Endothelial cell of umbilical vein (primary cell): ENCODE data around the gene LONRF2. TPM values are rescaled to one million over a fixed set of nuclear protein-coding genes. Genes with fewer than 3 reads are reported as not detected.

ENCODE experiments used
- BruUV-seq: library from RNA; stranded (reverse); fragments of 400-500 nt; replicated peaks from 2 replicates; lab custom pipeline; 2021; lab: Mats Ljungman, UMichigan
- CTCF ChIA-PET: fragments of 300-600, 350-600 bp; sonication (Branson Sonifier 250); formaldehyde crosslinking; loops from one replicate; lab custom pipeline; 2021; ENCODE audit warnings: antibody characterized with exemption, inconsistent platforms; lab: Charles Lee
- POLR2A ChIA-PET: fragments of 300-600, 350-600 bp; sonication (Branson Sonifier 250); formaldehyde crosslinking; loops from one replicate; lab custom pipeline; 2021; ENCODE audit warnings: antibody characterized with exemption, inconsistent platforms; lab: Charles Lee
- DNase-seq: peaks from one replicate; pipeline ENCODE4 v3.0.0-alpha.2; 2011; ENCODE audit warnings: low read depth, low spot score
- FAIRE-seq: peaks from 2 replicates; lab custom pipeline; 2011; peaks lifted over from hg19 to GRCh38; lab: Jason Lieb, UNC
- H2AFZ ChIP-seq: 2 replicates; pipeline ENCODE4 v1.6.0; 2012; ENCODE audit warnings: low read depth, low read length, control low read depth, inconsistent platforms
- H3K27ac ChIP-seq: 2 replicates; pipeline ENCODE4 v1.5.1; 2011; ENCODE audit warnings: low read depth, mild to moderate bottlenecking, control low read depth, low read length, moderate library complexity; ENCODE audit not compliant: insufficient read depth
- H3K27me3 ChIP-seq, 2 experiments: 2 replicates each; pipeline versions ENCODE4 v1.6.0 to v1.6.1; 2011; ENCODE audit warnings: low read length in 2 of 2, mixed read lengths in 1 of 2; ENCODE audit not compliant: control insufficient read depth in 2 of 2, insufficient read depth in 2 of 2
- H3K36me3 ChIP-seq, 2 experiments: 2 replicates in 1 of 2; 3 replicates in 1 of 2; pipeline ENCODE4 v1.5.1; 2011; ENCODE audit warnings: low read length in 2 of 2, mild to moderate bottlenecking in 1 of 2, moderate library complexity in 1 of 2; ENCODE audit not compliant: control insufficient read depth in 2 of 2, insufficient read depth in 2 of 2; ENCODE audit errors: extremely low read depth in 1 of 2
- H3K4me1 ChIP-seq: 3 replicates; pipeline ENCODE4 v1.5.1; 2011; ENCODE audit warnings: mild to moderate bottlenecking, low read length; ENCODE audit not compliant: control insufficient read depth, insufficient read depth; ENCODE audit errors: extremely low read depth
- H3K4me2 ChIP-seq: 2 replicates; pipeline ENCODE4 v1.6.1; 2011; ENCODE audit warnings: low read length, control low read depth, mixed read lengths; ENCODE audit not compliant: insufficient read depth
- H3K4me3 ChIP-seq, 3 experiments: fragments of 200-600 bp in 1 of 3; sonication (generic), shearing (Covaris generic) in 1 of 3; replicated peaks in 1 of 3; 2 replicates each; pipeline ENCODE4 v1.5.1; 2011 to 2016; ENCODE audit warnings: control low read depth in 3 of 3, low read length in 3 of 3, mild to moderate bottlenecking in 2 of 3, inconsistent platforms in 1 of 3, low read depth in 1 of 3, moderate library complexity in 1 of 3; ENCODE audit not compliant: insufficient read depth in 1 of 3
- H3K79me2 ChIP-seq: 2 replicates; pipeline ENCODE4 v1.6.0; 2012; ENCODE audit warnings: low read length, inconsistent platforms; ENCODE audit not compliant: control insufficient read depth, insufficient read depth
- H3K9ac ChIP-seq: replicated peaks from 2 replicates; pipeline ENCODE3; 2011; ENCODE audit warnings: low read length, control low read depth; ENCODE audit not compliant: insufficient read depth; ENCODE audit errors: extremely low read depth
- H3K9me1 ChIP-seq: replicated peaks from 3 replicates; pipeline ENCODE4 v1.6.0; 2011; ENCODE audit warnings: mild to moderate bottlenecking, low read length; ENCODE audit not compliant: control insufficient read depth, insufficient read depth; ENCODE audit errors: extremely low read depth
- H3K9me3 ChIP-seq: replicated peaks from 2 replicates; pipeline ENCODE4 v1.5.1; 2012; ENCODE audit warnings: low read length, inconsistent platforms; ENCODE audit not compliant: control insufficient read depth, insufficient read depth
- H4K20me1 ChIP-seq: replicated peaks from 2 replicates; pipeline ENCODE3; 2011; ENCODE audit warnings: mild to moderate bottlenecking, low read length; ENCODE audit not compliant: control insufficient read depth, insufficient read depth; ENCODE audit errors: extremely low read depth
- EZH2 ChIP-seq: IDR thresholded peaks from 2 replicates; pipeline ENCODE4 v1.6.1; 2012; ENCODE audit warnings: borderline replicate concordance, low read depth, mild to moderate bottlenecking, moderate library complexity, low read length, inconsistent platforms; ENCODE audit not compliant: severe bottlenecking
- FOS ChIP-seq: IDR thresholded peaks from 2 replicates; pipeline ENCODE4 v1.6.1; 2011; ENCODE audit warnings: mild to moderate bottlenecking, low read length, moderate library complexity, borderline replicate concordance; ENCODE audit not compliant: insufficient read depth
- GATA2 ChIP-seq: IDR thresholded peaks from 2 replicates; pipeline ENCODE4 v1.7.0; 2011; ENCODE audit warnings: low read depth, mild to moderate bottlenecking, moderate library complexity, mixed read lengths, low read length; ENCODE audit not compliant: insufficient read length, insufficient read depth
- JUN ChIP-seq: IDR thresholded peaks from 2 replicates; pipeline ENCODE4 v1.6.1; 2011; ENCODE audit warnings: borderline replicate concordance, low read depth; ENCODE audit not compliant: insufficient read length, insufficient read depth
- MAX ChIP-seq: IDR thresholded peaks from 2 replicates; pipeline ENCODE4 v1.6.1; 2011; ENCODE audit not compliant: insufficient read depth, insufficient read length
- MYC ChIP-seq: IDR thresholded peaks from one replicate; pipeline ENCODE4 v1.6.1; 2011; ENCODE audit warnings: mild to moderate bottlenecking, low read depth, low read length
- POLR2A ChIP-seq: IDR thresholded peaks from 2 replicates; pipeline ENCODE4 v1.6.1; 2012; ENCODE audit warnings: low read depth, mild to moderate bottlenecking, control low read depth, low read length
- POLR2AphosphoS5 ChIP-seq: IDR thresholded peaks from 2 replicates; pipeline ENCODE4 v1.6.1; 2012; ENCODE audit warnings: low read depth, mild to moderate bottlenecking, control low read depth, low read length, moderate library complexity; ENCODE audit not compliant: insufficient read depth
- dilution Hi-C: fragments of 300-500 bp; cut with MboI; formaldehyde crosslinking; loops from one replicate; pipeline ENCODE4 v1.15.0; 2019; ENCODE audit warnings: low sequenced_read_pairs; ENCODE audit not compliant: extremely low pct_ligation_motif_present
- intact Hi-C: fragments of 100-400 bp; cut with micrococcal nuclease; formaldehyde crosslinking; loops from one replicate; pipeline ENCODE4 v1.10.0; 2022
- polyA plus RNA-seq, 4 experiments: library from polyadenylated mRNA; depleted of rRNA in 3 of 4; stranded (reverse) in 3 of 4; unstranded in 1 of 4; fragments of >200 nt; gene quantifications; 2 replicates each; pipeline versions ENCODE4 v1.2.1 to v1.2.3, GENCODE V29; 2011 to 2012; ENCODE audit warnings: missing spikeins in 1 of 4
- total RNA-seq: library from RNA; stranded (reverse); gene quantifications from 2 replicates; pipeline ENCODE4 v1.2.3, GENCODE V29; 2021
- TF ChIP-seq, protein P1 (sequence below), 2 donors: IDR thresholded peaks; 1 replicate in 1 of 2; 2 replicates in 1 of 2; pipeline ENCODE4 v1.5.1; 2011; ENCODE audit warnings: low read length in 2 of 2, mild to moderate bottlenecking in 2 of 2, moderate library complexity in 2 of 2, control low read depth in 1 of 2, inconsistent platforms in 1 of 2, low read depth in 1 of 2; ENCODE audit not compliant: insufficient read depth in 1 of 2; ENCODE audit errors: extremely low read depth in 1 of 2

Gene LONRF2
- total and polyA plus RNA-seq, 2 donors (not counting 3 experiments of a cell fraction or from before 2014, with no cell fraction given) = 0.03 TPM; not detected in 1

- H4K20me1 ChIP-seq = no peaks in the 10 kb centered on the region
- dilution Hi-C loops (no loop called here), intact Hi-C loops (no loop called here)
- peaks cover 3 to 16% of the 10 kb centered on the region in 2 experiments for H3K27me3 ChIP-seq
- no peaks in the 10 kb centered on the region for H3K9me3 ChIP-seq
- no peak overlapping the region for H3K4me2 ChIP-seq
- BruUV-seq = no TSS peak
- peaks cover 12% of the 10 kb centered on the region for H3K4me1 ChIP-seq
- ChIA-PET CTCF (interaction anchor here (1.3 kb wide), 2 partner anchors 19 to 99 kb away, joined by 4 to 8 read pairs; no protein-coding TSS in a partner anchor), POLR2A (no interaction called here)
- FAIRE-seq (no peak), DNase-seq (peak; percentile 62)
- H3K9me1 ChIP-seq = no peaks in the 10 kb centered on the region
- H3K79me2 ChIP-seq = no peaks in the 10 kb centered on the region
- no peak overlapping the region for H3K9ac ChIP-seq
- H3K4me3 ChIP-seq = no peak overlapping the region
- H3K27ac ChIP-seq = no peak overlapping the region
- TF ChIP-seq EZH2 (no peak), JUN (no peak), POLR2AphosphoS5 (no peak), MYC (no peak), MAX (no peak), FOS (no peak), GATA2 (no peak), POLR2A (no peak)
- TF ChIP-seq, protein P1, sequence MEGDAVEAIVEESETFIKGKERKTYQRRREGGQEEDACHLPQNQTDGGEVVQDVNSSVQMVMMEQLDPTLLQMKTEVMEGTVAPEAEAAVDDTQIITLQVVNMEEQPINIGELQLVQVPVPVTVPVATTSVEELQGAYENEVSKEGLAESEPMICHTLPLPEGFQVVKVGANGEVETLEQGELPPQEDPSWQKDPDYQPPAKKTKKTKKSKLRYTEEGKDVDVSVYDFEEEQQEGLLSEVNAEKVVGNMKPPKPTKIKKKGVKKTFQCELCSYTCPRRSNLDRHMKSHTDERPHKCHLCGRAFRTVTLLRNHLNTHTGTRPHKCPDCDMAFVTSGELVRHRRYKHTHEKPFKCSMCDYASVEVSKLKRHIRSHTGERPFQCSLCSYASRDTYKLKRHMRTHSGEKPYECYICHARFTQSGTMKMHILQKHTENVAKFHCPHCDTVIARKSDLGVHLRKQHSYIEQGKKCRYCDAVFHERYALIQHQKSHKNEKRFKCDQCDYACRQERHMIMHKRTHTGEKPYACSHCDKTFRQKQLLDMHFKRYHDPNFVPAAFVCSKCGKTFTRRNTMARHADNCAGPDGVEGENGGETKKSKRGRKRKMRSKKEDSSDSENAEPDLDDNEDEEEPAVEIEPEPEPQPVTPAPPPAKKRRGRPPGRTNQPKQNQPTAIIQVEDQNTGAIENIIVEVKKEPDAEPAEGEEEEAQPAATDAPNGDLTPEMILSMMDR (IDR thresholded peaks at IDR 0.05; ENCODE audit: extremely low read depth in 1 of 2, insufficient read depth in 1 of 2, low read depth in 1 of 2, low read length in 2 of 2) = no peak
- no peaks in the 10 kb centered on the region for H3K36me3 ChIP-seq
- H2AFZ ChIP-seq = no peak overlapping the region
Measured at GRCh38 chr2:100281521-100282438, 40.5 kb downstream of the LONRF2 start.
